ENCODE data around the gene TBRG1.
A peak's percentile ranks its signal among the peaks of the same experiment; 100 is the strongest.

The TBRG1 gene

DNA sequence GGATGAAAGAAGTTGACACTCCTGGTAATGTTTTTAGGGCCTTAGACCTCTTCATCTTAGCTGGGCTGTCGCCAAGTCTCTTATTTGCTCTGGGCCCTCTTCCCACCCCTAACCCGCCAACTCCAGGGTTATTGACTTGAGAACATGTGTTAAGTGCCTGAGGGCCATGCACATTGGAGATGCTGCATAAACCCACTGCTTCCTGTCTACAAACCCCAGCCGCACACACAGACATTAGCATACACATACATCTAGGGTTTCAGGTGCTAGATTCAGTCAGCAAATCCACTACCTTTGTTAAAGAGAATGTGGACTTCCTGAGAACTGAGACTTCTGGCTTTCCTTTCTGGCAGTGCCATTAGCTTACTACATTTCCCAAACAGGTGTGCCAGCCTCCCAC lies 10.6 kb upstream of the TBRG1 start:
- no peak for DNase-seq
- in situ Hi-C loops (cut with MboI; ENCODE audit: low pct_unique_long_range_greater_than_20kb, low sequenced_read_pairs), result no loop called here

DNA sequence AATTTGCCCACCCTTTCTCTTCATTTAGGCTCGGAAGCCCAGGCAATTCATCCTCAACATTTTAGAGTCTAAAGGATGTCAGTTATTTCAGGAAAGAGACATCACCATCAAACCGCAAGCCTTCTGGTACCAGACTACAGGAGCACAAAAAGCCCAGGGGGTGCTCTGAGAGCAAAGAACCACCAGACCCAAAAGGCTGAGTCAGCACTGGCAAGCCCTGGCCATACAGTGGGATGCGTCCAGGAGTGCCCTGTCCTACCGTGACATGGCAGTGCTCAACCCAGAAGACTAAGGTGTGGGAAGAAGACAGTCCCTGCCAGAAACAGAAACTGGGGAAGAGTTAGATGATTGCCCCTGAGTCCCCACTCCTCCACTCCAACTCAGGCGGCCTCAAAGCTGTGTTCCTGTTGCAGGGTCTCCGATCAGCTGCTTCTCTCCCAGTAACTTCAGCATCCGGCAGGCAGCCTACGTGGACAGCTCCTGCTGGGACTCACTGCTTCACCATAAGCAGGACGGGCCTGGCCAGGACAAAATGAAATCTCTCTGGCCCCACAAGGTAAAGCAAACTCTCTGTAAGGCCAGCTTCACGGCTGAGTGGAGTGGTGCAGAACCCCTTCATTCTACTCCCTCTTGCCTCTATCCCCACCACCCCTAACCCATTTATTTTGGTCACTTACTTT lies 10.0 kb upstream of the TBRG1 start:
- in situ Hi-C loops (cut with MboI; ENCODE audit: low pct_unique_long_range_greater_than_20kb, low sequenced_read_pairs), result no loop called here
- no peak for DNase-seq

DNA sequence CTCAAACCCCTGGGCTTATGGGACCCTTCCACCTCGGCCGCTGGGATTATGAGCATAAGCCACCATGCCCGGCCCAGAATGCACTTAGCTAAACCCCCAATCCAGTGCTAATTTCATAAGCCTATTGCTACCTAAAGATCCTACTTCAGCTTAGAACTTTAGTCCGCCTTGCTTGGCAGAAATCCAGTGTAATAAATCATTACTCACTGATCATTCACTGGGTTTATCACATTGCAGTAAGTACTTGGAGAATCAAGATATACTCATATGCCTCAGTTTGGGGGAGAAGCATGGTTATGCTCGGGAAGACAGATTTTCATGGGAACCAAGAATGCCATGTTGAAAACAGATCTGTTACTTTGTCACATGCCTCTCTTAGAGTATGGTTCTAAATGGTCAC lies 3.8 kb upstream of the TBRG1 start:
- in situ Hi-C loops (cut with MboI; ENCODE audit: low pct_unique_long_range_greater_than_20kb, low sequenced_read_pairs), result no loop called here

DNA sequence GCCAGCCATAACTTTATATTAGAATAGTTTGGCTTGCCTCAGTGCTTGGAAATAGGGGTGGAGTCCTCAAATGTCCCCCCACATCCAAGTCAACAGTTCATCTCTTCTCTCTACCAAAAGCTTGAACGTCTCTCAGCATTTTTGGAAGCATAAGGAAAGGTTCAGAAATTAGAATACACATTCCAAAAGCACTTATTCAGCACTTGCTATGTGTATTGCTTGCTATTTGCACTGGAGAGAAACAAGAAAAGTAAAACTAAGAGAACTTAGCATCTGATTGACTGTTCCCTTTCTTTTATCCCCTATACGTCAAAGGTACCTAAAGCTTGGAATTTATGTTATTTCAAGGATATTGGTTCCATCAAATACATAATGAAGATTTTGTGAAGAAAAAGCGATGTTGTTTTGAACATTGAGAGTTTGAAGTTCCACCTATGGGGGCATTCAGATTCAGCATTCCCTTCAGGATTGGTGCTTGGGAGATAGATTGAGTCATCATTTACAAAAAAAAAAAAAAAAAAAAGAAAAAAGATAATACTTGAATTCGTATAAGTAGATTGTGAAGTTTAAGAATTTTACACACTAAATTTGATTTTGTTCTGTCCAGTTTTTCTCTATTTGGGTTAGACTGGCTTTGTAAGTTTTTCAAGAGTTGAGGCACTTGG lies 1.3 kb downstream of the TBRG1 start:
- in situ Hi-C loops (cut with MboI; ENCODE audit: low pct_unique_long_range_greater_than_20kb, low sequenced_read_pairs), result no loop called here
- DNase-seq, result no peak

More for the DNA sequence above, 3.8 kb upstream of the TBRG1 start:
- no peak for DNase-seq

DNA sequence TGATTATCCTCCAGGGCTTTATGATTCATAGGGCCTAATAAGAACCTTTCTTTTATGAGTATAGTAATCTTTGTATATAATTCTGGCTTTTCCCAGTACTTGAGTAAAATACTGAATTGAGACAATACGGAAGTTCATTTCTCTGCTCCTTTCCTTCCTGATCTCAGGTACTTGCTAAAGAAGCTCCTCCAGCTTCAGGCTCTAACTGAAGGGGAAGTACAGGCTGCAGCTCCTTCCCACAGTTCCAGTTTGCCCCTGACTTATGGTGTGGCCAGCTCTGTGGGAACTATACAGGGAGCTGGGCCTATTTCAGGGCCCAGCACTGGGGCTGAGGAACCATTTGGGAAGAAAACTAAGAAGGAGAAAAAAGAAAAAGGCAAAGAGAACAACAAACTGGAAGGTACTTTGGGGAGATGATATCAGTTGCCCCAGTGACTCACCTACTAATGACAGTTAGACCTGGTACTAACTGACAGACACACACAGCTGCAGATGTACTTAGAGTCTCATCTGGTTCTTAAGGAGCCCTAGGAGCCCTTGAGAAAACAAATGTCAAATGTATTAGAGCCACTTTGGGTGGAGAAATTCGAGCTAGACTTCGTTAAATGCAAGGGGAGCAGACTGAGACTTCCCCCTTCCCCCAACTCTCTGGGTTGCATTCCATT lies 3.0 kb downstream of the TBRG1 start:
- in situ Hi-C loops (cut with MboI; ENCODE audit: low pct_unique_long_range_greater_than_20kb, low sequenced_read_pairs), result no loop called here
- DNase-seq, result no peak

DNA sequence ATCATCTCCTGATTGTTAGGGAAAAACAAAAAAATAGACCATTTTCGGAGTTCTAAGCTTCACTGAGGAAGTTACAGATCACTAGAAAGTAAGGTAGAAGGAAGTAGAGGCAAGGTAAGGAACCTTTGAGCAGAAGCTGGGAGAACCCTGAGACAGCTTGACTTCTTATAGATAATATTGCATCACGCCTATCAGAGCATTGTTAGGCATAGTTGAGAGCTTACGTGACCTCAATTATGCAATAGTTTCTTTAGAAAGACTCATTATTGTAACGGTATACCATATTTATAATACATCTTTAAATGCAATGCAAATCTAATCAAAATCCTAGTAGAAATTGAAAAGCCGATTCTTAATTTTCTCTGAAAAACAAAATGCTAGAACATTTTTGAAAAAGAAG lies 4.9 kb downstream of the TBRG1 start:
- no peak for DNase-seq
- in situ Hi-C loops (cut with MboI; ENCODE audit: low pct_unique_long_range_greater_than_20kb, low sequenced_read_pairs), result no loop called here

DNA sequence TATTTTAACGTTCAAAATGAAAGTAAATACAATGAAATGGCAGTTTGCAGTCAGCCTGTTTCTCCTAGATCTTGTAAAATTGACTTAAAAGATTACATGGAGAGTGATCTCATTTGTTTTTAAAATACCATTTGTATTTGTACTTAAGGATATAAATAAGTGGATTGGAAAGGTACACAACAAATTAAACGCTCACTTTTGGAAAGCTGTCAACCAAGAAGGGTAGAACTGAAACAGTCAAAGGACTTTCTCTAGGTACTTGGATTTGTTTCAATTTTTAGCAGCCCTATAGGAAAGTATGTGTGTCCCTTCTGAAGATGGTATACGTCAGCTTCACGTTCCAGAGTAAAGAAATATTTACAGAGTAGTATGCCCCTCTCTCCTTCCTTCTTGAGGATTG lies 7.3 kb downstream of the TBRG1 start:
- in situ Hi-C loops (cut with MboI; ENCODE audit: low pct_unique_long_range_greater_than_20kb, low sequenced_read_pairs), result no loop called here
- DNase-seq, result no peak

DNA sequence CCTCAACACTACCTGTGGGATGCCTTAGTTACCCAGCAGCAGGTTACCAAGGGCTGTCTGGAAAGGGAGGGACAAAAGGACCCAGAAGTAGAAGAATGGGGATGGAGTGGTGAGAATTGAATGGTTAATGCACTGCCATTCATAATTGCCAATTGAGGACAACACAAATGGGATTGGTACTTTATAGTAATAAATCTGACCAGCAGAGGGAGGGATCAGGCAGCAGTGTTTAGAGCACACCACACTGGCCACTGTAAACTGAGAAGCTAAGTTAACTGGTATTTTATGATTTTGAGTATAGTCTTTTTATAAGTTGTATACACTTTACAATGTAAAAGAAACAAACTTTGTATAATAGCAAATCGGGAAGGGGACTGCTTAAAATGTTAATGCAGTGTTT lies 10.7 kb downstream of the TBRG1 start:
- DNase-seq, result peak; percentile 15

DNA sequence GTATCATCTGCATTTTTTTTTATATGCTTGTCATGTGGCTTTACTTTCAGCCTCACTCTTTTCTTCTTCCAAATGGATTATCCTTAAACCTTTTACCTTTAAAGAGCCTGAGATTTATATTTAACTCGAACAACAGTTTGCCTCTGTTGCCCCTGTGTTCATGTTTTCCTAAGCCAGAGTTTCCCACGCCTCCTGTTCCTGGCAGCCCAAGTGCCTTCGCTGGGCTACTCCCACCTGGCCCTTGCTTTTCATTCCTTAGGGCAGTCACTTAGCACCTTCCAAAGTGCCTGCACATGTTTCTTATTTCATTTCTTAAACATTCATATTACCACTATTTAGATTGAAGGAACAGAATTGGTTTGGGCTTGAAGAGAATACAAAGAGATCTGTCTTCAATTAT lies 13.3 kb downstream of the TBRG1 start:
- no peak for DNase-seq
- in situ Hi-C loops (cut with MboI; ENCODE audit: low pct_unique_long_range_greater_than_20kb, low sequenced_read_pairs), result no loop called here

More for the DNA sequence above, 10.7 kb downstream of the TBRG1 start:
- in situ Hi-C loops (cut with MboI; ENCODE audit: low pct_unique_long_range_greater_than_20kb, low sequenced_read_pairs), result no loop called here

DNA sequence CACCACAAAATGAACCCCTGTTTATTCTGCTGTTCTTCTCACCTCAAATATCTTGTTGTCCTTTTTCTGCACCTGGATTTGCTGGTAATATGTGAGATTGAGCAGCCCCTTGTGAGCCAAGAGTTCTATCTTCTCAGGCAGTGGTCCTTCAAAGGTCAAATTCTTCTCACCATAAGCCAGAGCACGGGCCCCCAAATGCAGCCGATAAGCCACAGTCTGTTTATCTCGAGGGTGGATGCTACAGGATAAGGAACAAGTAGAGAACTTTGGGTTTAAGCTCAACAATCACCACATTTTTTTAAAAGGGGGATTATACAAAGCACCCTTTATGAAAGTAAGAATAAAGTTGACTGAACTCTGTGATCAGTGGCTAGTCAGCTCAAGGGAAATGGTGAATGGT lies 15.8 kb downstream of the TBRG1 start:
- in situ Hi-C loops (cut with MboI; ENCODE audit: low pct_unique_long_range_greater_than_20kb, low sequenced_read_pairs), result no loop called here
- DNase-seq, result no peak

DNA sequence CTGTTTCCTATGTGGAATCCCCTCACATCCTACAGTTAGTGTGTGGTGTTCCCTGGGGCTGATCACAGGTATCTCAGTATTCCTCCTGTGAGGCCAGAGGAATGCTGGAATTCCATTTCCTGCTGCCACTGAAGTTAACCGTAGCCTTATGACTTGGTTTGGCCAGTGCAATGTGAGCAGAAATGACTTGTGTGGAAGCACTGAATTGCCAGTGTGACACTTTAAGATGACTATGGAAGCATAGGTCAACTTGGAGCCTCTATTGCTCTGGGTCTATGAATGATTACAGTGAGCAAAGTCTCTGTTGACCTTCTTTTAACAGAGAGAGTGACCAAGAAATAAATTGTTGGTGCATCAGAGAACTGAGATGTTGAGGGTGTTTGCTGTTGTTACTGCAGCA lies 16.5 kb downstream of the TBRG1 start:
- in situ Hi-C loops (cut with MboI; ENCODE audit: low pct_unique_long_range_greater_than_20kb, low sequenced_read_pairs), result no loop called here

DNA sequence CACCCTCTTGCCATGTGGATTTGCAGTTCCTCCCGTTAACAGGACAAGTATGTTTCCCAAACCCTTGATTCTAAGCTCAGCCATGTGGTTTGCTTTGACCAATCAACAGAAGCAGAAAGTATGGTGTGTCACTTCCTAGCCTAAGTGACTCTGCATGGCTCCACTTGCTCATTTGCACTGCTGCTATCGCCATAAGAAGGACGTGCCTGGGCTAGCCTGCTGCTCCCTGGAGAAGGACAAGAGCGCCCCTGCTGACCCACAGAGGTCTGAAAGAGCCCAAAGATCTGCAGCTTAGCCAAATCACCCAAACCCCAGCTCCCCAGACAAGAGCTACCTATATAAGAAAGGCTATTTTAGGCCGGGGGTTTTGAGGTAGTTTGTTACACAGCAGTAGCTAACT lies 18.0 kb downstream of the TBRG1 start:
- DNase-seq, result peak; percentile 44
- in situ Hi-C loops (cut with MboI; ENCODE audit: low pct_unique_long_range_greater_than_20kb, low sequenced_read_pairs), result no loop called here

More for the DNA sequence above, 16.5 kb downstream of the TBRG1 start:
- no peak for DNase-seq

DNA sequence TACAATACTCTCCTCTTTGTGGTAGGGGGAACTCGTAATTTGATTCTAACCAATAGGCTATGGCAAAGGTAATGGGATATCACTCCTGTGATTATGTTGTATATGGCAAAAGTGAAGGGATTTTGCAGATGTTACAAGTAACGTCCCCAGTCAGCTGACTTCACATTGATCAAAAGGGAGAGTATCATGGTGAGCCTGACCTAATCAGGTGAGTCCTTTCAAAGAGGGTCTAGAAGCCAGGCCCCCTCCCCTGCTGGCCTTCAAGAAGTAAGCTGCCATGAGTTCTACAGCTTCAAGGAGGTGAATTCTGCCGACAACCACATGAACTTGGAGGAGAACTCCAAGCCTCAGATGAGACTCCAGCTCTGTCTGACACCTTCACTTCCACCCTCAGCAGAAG lies 20.0 kb downstream of the TBRG1 start:
- DNase-seq, result no peak
- in situ Hi-C loops (cut with MboI; ENCODE audit: low pct_unique_long_range_greater_than_20kb, low sequenced_read_pairs), result no loop called here

DNA sequence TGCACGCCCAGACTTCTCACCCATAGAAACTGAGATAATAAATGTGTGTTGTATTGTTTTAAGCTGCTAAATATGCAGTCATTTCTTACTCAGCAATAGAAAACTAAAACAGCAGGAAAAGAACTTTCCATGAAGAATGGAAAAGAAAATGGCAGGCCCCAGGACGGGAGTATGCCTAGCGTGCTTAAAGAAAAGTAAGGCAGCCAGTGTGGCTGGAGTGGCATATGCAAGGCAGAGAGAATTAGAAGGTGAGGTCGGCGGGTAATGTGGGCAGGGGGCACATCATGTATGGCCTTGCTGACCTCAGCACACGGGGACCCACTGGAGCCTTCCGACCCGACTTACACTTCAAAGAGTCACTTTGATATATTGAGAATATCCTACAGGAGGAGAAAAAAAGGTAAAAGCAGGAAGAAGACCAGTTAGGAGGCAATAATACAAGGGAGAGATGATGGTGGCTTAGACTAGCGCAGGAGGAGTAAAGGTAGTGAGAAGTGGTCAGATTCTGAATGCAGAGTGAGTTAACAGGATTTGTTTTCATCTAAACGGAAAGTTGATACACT lies 20.5 kb downstream of the TBRG1 start:
- in situ Hi-C loops (cut with MboI; ENCODE audit: low pct_unique_long_range_greater_than_20kb, low sequenced_read_pairs), result no loop called here
- DNase-seq, result no peak

DNA sequence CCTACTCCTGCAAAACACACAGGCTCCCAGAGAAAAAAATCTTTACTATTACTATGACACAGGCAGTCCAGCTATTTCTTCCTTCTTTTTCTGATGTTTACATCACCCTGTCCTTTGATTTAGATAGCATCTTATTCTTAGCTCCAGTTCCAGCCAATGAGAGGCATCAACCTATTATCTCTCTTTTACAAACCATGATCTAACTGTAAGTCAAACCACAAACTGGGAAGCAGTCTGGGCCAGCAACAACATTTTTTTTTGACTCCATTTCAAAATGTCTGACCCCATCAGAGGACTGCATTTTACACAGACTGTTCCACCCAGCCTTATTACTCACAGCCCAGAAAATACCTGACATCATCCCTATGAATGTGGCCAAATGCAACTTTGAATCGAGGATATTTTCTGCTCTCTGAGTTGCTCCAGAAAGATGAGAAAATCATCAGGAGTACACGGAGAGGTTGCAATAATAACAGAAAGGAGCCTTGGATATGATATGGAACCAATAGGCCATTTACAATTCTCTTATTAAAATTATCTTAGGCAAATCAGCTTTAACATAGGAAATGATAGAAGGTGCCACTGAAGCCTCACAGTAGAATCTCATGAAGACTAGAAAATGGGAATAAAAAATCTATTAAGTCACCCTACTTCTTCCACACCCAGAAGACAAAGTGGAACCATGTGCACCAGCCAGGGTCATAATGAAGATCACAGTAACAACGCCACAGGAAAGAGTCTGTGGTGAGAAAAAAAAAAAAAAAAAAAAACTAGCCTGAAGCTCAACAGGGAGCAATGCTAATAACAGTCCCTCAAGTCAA lies 21.2 kb downstream of the TBRG1 start:
- DNase-seq, result peak; percentile 25
- in situ Hi-C loops (cut with MboI; ENCODE audit: low pct_unique_long_range_greater_than_20kb, low sequenced_read_pairs), result no loop called here

DNA sequence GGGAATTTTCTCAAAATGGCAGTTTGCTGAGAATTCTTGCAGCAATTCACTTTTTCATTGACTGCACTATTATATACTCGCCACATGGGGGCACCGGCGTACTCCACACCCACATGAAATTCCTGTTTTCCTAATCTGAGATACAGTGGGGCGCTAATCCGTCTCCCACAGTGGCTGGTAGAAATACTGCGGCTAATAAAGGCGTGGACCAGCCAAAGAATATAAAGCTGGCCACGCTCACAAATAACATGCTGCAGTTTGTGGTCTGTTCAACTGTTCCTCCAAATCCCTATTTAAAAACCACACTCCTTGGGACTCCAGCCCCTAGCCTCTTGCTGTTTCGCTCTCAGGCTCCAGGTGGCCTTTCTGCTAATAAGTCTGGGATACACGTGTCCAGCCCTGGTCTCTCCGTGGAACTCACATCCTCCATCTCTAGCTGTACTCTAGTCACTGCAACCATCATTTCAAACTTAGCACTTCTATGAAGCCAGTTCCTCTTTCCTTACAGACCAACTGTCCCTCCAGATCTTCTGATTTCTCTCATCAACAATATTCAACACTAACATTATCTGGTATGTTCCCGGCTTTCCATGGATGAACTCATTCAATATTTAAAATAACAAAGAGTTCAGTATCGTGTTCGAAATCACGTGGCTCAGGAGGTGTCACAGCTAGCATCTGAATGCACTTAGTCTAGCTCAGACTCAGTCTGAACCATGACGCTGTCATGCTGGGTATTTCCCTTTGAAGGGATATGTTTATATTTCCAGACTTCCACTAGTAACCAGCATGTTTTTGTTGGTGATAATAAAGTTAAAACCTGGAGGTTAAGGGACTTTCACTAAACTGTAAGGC lies 22.0 kb downstream of the TBRG1 start:
- in situ Hi-C loops (cut with MboI; ENCODE audit: low pct_unique_long_range_greater_than_20kb, low sequenced_read_pairs), result no loop called here
- peak; percentile 74 for DNase-seq

DNA sequence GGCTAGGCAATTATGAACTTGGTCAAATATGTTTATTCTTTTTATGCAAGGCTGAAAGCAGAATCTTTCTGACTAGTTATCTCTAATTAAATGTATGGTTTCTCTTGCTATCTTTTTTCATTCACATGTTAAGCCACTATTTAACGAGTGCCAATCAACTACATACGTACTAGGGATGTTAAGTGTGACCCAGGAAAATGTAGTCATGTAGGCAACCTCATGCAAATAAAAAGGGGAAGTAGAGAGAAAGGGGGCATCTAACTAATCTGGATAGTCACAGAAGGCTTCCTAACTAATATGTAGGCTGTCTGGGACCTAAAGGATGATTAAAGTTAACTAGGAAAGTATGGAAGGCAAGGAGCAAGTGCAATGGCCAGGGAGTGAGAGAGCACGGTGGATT lies 23.5 kb downstream of the TBRG1 start:
- in situ Hi-C loops (cut with MboI; ENCODE audit: low pct_unique_long_range_greater_than_20kb, low sequenced_read_pairs), result no loop called here
- DNase-seq, result peak; percentile 29

DNA sequence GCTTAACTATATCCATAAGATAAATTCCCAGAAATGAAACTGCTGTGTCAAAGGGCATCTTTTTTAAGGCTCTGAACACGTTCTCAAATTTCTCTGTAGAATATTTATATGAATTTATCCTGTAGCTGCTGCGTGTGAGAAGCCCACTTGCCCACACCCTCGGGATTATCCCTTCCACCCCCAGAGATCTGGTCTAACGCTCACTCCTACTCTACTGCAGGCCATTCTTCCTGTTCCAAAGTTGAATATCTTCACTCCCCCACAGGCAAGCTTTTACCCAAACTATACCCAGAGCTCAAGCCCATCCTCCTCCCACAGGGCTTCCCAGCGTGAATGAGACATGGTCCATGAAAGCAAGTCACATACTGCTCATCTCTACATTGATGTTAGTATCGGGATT lies 25.9 kb downstream of the TBRG1 start:
- no peak for DNase-seq
- in situ Hi-C loops (cut with MboI; ENCODE audit: low pct_unique_long_range_greater_than_20kb, low sequenced_read_pairs), result no loop called here

Data from KBM-7 (cell line).